Upper lobe of right lung (tissue), 1 donor: ENCODE data around the gene GRID1. TPM values are rescaled to one million over a fixed set of nuclear protein-coding genes. Genes with fewer than 3 reads are reported as not detected.
A peak's percentile ranks its signal among the peaks of the same experiment; 100 is the strongest.

ENCODE experiments used
- ATAC-seq: fragments of 200-7000 bp; cut with Tn5 transposase; one replicate; pipeline ENCODE4 v1.9.1; 2020; ENCODE audit warnings: mild to moderate bottlenecking, moderate library complexity
- DNase-seq: peaks from one replicate; pipeline ENCODE4 v3.0.0-alpha.2; 2020
- H3K27ac ChIP-seq: fragments of 200-600 bp; one replicate; pipeline ENCODE4 v1.8.0; 2022
- H3K27me3 ChIP-seq: fragments of 200-600 bp; one replicate; pipeline ENCODE4 v1.8.0; 2022; ENCODE audit warnings: mild to moderate bottlenecking
- H3K36me3 ChIP-seq: fragments of 200-600 bp; one replicate; pipeline ENCODE4 v1.8.0; 2022
- H3K4me1 ChIP-seq: fragments of 200-600 bp; one replicate; pipeline ENCODE4 v1.8.0; 2022
- H3K4me3 ChIP-seq: fragments of 200-600 bp; one replicate; pipeline ENCODE4 v1.8.0; 2022; ENCODE audit warnings: mild to moderate bottlenecking
- H3K9me3 ChIP-seq: fragments of 200-600 bp; one replicate; pipeline ENCODE4 v1.8.0; 2022
- CTCF ChIP-seq: fragments of 200-600 bp; IDR thresholded peaks from one replicate; pipeline ENCODE4 v1.8.0; 2022; ENCODE audit warnings: antibody characterized with exemption
- intact Hi-C: fragments of 100-400 bp; cut with DNase I; formaldehyde crosslinking; loops from one replicate; pipeline ENCODE4 v1.11.0; 2022
- total RNA-seq: library from RNA; stranded (reverse); fragmentation: NEBNext Ultra II Directional; extraction: Animal tissue kit (Norgen Biotek cat#: 25700); gene quantifications from one replicate; pipeline ENCODE4 v1.2.1, GENCODE V29; 2021
- donor health status: DM: no; HTN: yes; CAD: no; lungs with severe emphysema.

Gene GRID1
- total RNA-seq, 1 donor from 2014 or later, result 3.0 TPM

GRCh38 chr10:86335257-86335656 is 31.3 kb downstream of the GRID1 start:
- ATAC-seq (no peak), DNase-seq (no peak)
- no peak overlapping the region for H3K27ac ChIP-seq
- no peaks in the 10 kb centered on the region for H3K27me3 ChIP-seq
- H3K36me3 ChIP-seq, result no peaks in the 10 kb centered on the region
- no peaks in the 10 kb centered on the region for H3K4me1 ChIP-seq
- H3K4me3 ChIP-seq, result no peak overlapping the region
- H3K9me3 ChIP-seq, result no peaks in the 10 kb centered on the region
- no peak for TF ChIP-seq CTCF
- intact Hi-C loops, result no loop called here

- intact Hi-C loops, result no loop called here
- no peak for TF ChIP-seq CTCF
- Histone ChIP-seq H3K9me3 (no peaks in the 10 kb centered on the region), H3K4me1 (no peaks in the 10 kb centered on the region), H3K27me3 (no peaks in the 10 kb centered on the region), H3K4me3 (no peak overlapping the region), H3K27ac (no peak overlapping the region), H3K36me3 (no peaks in the 10 kb centered on the region)
- DNase-seq (no peak), ATAC-seq (peak; percentile 60)
Measured at GRCh38 chr10:86334488-86335085, 32.0 kb downstream of the GRID1 start.

- intact Hi-C loops, result no loop called here
- DNase-seq (no peak), ATAC-seq (no peak)
- no peak overlapping the region for H3K4me3 ChIP-seq
- H3K4me1 ChIP-seq, result no peaks in the 10 kb centered on the region
- no peaks in the 10 kb centered on the region for H3K27me3 ChIP-seq
- no peak for TF ChIP-seq CTCF
- no peaks in the 10 kb centered on the region for H3K36me3 ChIP-seq
- H3K27ac ChIP-seq, result no peak overlapping the region
- H3K9me3 ChIP-seq, result no peaks in the 10 kb centered on the region
Measured at GRCh38 chr10:86333826-86334487, 32.6 kb downstream of the GRID1 start.

GRCh38 chr10:86331861-86332260 is 34.7 kb downstream of the GRID1 start:
- Histone ChIP-seq H3K27me3 (no peaks in the 10 kb centered on the region), H3K36me3 (no peaks in the 10 kb centered on the region), H3K27ac (no peak overlapping the region), H3K4me3 (no peak overlapping the region), H3K9me3 (no peaks in the 10 kb centered on the region), H3K4me1 (no peaks in the 10 kb centered on the region)
- no peak for ATAC-seq
- intact Hi-C loops, result no loop called here
- peak; percentile 53 for DNase-seq
- TF ChIP-seq CTCF, result no peak

- Histone ChIP-seq H3K36me3 (no peaks in the 10 kb centered on the region), H3K4me1 (no peaks in the 10 kb centered on the region), H3K4me3 (no peak overlapping the region), H3K27ac (no peak overlapping the region), H3K27me3 (no peaks in the 10 kb centered on the region), H3K9me3 (no peaks in the 10 kb centered on the region)
- ATAC-seq (no peak), DNase-seq (peak; percentile 51)
- intact Hi-C loops, result no loop called here
- no peak for TF ChIP-seq CTCF
Measured at GRCh38 chr10:86330778-86331763, 35.5 kb downstream of the GRID1 start.
